ENCODE measurements around the gene ANXA4. TPM values are rescaled to one million over a fixed set of nuclear protein-coding genes. Genes with fewer than 3 reads are reported as not detected.

ANXA4 gene
- total RNA-seq, 4 donors from 2014 or later, result 33.3 to 125 (median 99.4) TPM

DNA sequence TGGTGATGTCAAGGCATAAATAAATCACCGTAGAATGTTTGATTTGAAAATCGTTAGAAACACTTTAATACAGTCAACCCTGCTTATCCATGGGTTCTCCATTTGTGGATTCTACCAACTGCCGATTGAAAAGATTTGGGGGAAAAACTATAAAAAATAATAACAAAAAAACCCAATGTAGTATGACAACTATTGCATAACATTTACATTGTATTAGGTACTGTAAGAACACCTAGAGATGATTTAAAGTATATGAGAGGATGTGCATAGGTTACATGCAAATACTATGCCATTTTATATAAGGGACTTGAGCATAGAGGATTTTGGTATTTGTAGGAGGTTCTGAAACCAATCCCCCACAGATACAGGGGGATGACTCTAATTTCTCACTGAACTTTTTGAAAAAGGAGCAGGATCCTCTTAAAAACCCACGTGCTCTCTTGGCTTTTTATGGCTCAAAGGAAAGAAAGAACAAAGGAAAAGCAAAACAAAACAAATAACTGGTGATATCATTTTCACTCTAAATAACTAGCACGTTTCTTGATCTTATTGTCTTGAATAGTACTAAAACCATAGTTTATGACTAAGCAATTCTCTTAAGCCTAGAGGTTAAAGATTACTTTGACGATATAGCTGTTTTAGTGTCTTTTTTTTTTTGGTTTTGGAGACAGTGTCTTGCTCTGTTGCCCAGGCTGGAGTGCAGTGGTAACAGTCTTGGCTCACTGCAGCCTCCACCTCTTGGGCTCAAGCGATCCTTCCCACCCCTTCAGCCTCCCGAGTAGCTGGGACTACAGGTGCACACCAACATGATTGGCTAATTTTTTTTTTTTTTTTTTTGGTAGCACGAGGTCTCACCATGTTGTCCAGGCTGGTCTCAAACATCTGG lies 104.5 kb downstream of the ANXA4 start:
- Histone ChIP-seq H3K27ac (no peak overlapping the region), H3K4me1 (no peaks in the 10 kb centered on the region), H3K4me3 (no peak overlapping the region), H3K36me3 (peaks cover 0 to 48% (median 10%) of the 10 kb centered on the region in 4 donors), H3K9me3 (no peaks in the 10 kb centered on the region), H3K27me3 (no peaks in the 10 kb centered on the region)
- in situ Hi-C loops (cut with MboI; ENCODE audit: low pct_ligation_motif_present in 1 of 4, low pct_unique_long_range_greater_than_20kb in 1 of 4, low sequenced_read_pairs in 3 of 4), result no loop called here
- intact Hi-C loops (cut with DNase I; ENCODE audit: low total_unique reads), result no loop called here
- TF ChIP-seq EP300 (IDR thresholded peaks at IDR 0.05; ENCODE audit: low read depth) (no peak), POLR2A (IDR thresholded peaks at IDR 0.05) (no peak), POLR2AphosphoS5 (IDR thresholded peaks at IDR 0.05) (no peak)
- TF ChIP-seq, protein P1, sequence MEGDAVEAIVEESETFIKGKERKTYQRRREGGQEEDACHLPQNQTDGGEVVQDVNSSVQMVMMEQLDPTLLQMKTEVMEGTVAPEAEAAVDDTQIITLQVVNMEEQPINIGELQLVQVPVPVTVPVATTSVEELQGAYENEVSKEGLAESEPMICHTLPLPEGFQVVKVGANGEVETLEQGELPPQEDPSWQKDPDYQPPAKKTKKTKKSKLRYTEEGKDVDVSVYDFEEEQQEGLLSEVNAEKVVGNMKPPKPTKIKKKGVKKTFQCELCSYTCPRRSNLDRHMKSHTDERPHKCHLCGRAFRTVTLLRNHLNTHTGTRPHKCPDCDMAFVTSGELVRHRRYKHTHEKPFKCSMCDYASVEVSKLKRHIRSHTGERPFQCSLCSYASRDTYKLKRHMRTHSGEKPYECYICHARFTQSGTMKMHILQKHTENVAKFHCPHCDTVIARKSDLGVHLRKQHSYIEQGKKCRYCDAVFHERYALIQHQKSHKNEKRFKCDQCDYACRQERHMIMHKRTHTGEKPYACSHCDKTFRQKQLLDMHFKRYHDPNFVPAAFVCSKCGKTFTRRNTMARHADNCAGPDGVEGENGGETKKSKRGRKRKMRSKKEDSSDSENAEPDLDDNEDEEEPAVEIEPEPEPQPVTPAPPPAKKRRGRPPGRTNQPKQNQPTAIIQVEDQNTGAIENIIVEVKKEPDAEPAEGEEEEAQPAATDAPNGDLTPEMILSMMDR (IDR thresholded peaks at IDR 0.05), result no peak
- DNase-seq, result no peak
- WGBS, 2 donors (ENCODE audit: low coverage in 1 of 2), result 77% methylated on average over 6 to 9 of the region's 9 CpGs

DNA sequence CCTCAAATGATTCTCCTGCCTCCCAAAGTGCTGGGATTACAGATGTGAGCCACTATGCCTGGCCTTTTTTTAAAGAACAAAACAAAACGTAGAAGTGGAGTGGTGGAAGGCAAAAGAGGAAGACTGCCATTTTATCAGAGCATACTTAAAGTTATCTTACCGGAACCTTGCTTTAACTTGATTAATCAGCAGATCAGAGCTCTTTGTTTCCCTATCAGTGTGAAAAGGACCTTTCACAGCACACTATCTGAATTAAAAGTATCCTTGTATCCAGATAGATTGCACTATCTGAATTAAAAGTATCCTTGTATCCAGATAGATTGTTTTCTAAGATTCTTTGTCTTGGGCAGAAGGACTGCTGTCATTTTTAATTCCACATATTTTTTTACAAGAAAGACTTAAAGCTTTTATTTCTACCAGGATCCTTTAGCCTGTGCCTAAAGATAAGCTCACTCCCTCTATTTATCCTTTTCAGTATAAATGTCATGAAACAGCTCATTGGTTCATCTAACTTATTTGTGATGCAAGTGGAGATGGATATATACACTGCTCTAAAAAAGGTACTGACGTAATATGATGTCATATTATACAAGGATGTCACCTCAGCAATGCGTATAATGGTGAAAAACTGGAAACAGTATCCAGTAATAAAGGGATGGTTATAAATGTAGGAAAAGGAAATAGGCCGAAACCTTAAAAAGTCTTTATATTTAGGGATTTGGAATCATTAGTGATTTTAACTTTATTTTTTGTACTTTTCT lies 105.3 kb downstream of the ANXA4 start:
- H3K27me3 ChIP-seq, result no peaks in the 10 kb centered on the region
- intact Hi-C loops (cut with DNase I; ENCODE audit: low total_unique reads), result no loop called here
- peaks cover 0 to 51% (median 11%) of the 10 kb centered on the region in 4 donors for H3K36me3 ChIP-seq
- H3K4me1 ChIP-seq, result no peaks in the 10 kb centered on the region
- no peak overlapping the region for H3K4me3 ChIP-seq
- WGBS, 2 donors (ENCODE audit: low coverage in 1 of 2), result 94 to 95% methylated on average over 4 to 5 of the region's 5 CpGs
- TF ChIP-seq POLR2A (IDR thresholded peaks at IDR 0.05) (no peak), EP300 (IDR thresholded peaks at IDR 0.05; ENCODE audit: low read depth) (no peak), POLR2AphosphoS5 (IDR thresholded peaks at IDR 0.05) (no peak)
- TF ChIP-seq, protein P1 (IDR thresholded peaks at IDR 0.05), result no peak
- in situ Hi-C loops (cut with MboI; ENCODE audit: low pct_ligation_motif_present in 1 of 4, low pct_unique_long_range_greater_than_20kb in 1 of 4, low sequenced_read_pairs in 3 of 4), result no loop called here
- no peaks in the 10 kb centered on the region for H3K9me3 ChIP-seq
- H3K27ac ChIP-seq, result no peak overlapping the region
- DNase-seq, result no peak

DNA sequence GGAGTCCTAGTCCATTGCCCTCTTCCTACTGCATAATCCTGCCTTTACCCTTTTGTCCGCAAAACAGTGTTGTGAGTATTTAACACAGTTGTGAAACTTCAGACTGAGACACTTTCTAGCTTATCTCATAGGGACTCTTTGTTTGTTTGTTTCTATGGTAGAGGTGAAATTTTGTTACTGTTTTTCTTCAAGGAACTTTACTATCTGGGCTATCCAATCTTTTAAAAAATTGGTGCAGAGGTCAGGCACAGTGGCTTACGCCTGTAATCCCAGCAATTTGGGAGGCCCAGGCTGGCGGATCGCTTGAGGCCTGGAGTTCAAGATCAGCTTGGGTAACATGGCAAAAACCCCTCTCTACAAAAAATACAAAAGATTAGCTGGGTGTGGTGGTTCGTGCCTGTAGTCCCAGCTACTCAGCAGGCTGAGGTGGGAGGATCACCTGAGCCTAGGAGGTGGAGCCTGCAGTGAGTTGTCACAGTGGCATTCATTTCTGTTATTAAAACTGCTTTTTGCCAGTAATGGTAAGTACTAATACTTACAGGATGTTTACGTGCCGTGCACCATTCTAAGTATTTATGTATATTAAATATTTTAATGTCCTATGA lies 106.4 kb downstream of the ANXA4 start:
- DNase-seq, result no peak
- H3K9me3 ChIP-seq, result no peaks in the 10 kb centered on the region
- peaks cover 0 to 57% (median 11%) of the 10 kb centered on the region in 4 donors for H3K36me3 ChIP-seq
- no peak overlapping the region for H3K4me3 ChIP-seq
- intact Hi-C loops (cut with DNase I; ENCODE audit: low total_unique reads), result no loop called here
- WGBS, 2 donors (ENCODE audit: low coverage in 1 of 2), result 93 to 95% methylated on average over 4 to 7 of the region's 7 CpGs
- in situ Hi-C loops (cut with MboI; ENCODE audit: low pct_ligation_motif_present in 1 of 4, low pct_unique_long_range_greater_than_20kb in 1 of 4, low sequenced_read_pairs in 3 of 4), result no loop called here
- no peaks in the 10 kb centered on the region for H3K4me1 ChIP-seq
- no peaks in the 10 kb centered on the region for H3K27me3 ChIP-seq
- no peak for TF ChIP-seq POLR2A (IDR thresholded peaks at IDR 0.05)
- TF ChIP-seq, protein P1 (IDR thresholded peaks at IDR 0.05), result no peak
- no peak for TF ChIP-seq EP300 (IDR thresholded peaks at IDR 0.05; ENCODE audit: low read depth)
- TF ChIP-seq POLR2AphosphoS5 (IDR thresholded peaks at IDR 0.05), result no peak
- H3K27ac ChIP-seq, result no peak overlapping the region

DNA sequence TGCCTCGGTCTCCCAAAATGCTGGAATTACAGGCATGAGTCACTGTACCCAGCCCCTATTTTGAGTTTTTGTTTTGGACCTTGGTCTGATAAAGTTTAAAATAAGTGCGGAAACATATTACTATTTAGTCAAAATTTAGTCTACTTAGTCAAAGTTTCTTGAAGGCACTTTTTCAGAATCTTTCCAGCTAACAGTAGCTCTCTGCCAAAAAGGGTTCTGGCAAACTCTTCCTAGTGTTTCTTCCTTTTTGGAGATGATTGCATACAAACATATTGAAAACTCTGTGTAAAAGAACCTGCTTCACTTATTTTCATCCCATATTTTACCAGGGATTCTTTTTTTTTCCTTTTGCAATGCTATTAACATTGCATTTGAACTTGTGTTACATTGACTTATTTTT lies 116.3 kb downstream of the ANXA4 start:
- Histone ChIP-seq H3K4me3 (no peak overlapping the region), H3K9me3 (no peaks in the 10 kb centered on the region), H3K27ac (no peak overlapping the region), H3K27me3 (no peaks in the 10 kb centered on the region), H3K36me3 (peaks cover 0 to 10% (median 2%) of the 10 kb centered on the region in 4 donors), H3K4me1 (no peaks in the 10 kb centered on the region)
- no peak for DNase-seq
- TF ChIP-seq POLR2A (IDR thresholded peaks at IDR 0.05) (no peak), EP300 (IDR thresholded peaks at IDR 0.05; ENCODE audit: low read depth) (no peak), POLR2AphosphoS5 (IDR thresholded peaks at IDR 0.05) (no peak)
- TF ChIP-seq, protein P1 (IDR thresholded peaks at IDR 0.05), result no peak
- in situ Hi-C loops (cut with MboI; ENCODE audit: low pct_ligation_motif_present in 1 of 4, low pct_unique_long_range_greater_than_20kb in 1 of 4, low sequenced_read_pairs in 3 of 4) (no loop called here), intact Hi-C loops (cut with DNase I; ENCODE audit: low total_unique reads) (no loop called here)
- WGBS, 2 donors (ENCODE audit: low coverage in 1 of 2), result 87 to 95% methylated on average over 2 of the region's 2 CpGs
